ENCODE measurements around the gene MAP3K9. TPM values are rescaled to one million over a fixed set of nuclear protein-coding genes. Genes with fewer than 3 reads are reported as not detected.

Gene MAP3K9
- total RNA-seq, 1 donor from 2014 or later, result 31.8 TPM

DNA sequence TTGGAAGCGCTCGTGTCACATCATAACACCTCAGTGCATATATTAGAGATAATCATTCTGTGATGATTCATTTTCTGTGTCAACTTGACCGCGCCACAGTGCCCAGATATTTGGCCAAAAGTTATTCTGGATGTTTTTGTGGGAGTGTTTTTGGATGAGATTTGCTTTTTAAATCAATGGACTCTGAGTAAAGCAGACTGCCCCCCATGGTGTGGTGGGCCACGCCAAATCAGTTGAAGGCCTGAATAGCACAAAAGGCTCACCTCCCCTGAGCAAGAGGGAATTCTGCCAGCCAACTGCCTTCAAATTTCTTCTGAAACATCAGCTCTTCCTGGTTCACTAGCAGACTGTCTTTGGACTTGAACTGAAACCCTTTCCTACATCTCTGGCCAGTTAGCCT, 24.6 kb upstream of the MAP3K9 start:
- Mint-ChIP-seq H3K4me3 (ENCODE audit: low read depth) (no peak overlapping the region), H3K4me1 (ENCODE audit: low read depth) (no peaks in the 10 kb centered on the region), H3K27ac (no peak overlapping the region), H3K36me3 (ENCODE audit: insufficient read depth) (no peaks in the 10 kb centered on the region), H3K27me3 (peaks cover 2% of the 10 kb centered on the region), H3K9me3 (ENCODE audit: low read depth) (peaks cover 14% of the 10 kb centered on the region)
- TF ChIP-seq, protein P1, sequence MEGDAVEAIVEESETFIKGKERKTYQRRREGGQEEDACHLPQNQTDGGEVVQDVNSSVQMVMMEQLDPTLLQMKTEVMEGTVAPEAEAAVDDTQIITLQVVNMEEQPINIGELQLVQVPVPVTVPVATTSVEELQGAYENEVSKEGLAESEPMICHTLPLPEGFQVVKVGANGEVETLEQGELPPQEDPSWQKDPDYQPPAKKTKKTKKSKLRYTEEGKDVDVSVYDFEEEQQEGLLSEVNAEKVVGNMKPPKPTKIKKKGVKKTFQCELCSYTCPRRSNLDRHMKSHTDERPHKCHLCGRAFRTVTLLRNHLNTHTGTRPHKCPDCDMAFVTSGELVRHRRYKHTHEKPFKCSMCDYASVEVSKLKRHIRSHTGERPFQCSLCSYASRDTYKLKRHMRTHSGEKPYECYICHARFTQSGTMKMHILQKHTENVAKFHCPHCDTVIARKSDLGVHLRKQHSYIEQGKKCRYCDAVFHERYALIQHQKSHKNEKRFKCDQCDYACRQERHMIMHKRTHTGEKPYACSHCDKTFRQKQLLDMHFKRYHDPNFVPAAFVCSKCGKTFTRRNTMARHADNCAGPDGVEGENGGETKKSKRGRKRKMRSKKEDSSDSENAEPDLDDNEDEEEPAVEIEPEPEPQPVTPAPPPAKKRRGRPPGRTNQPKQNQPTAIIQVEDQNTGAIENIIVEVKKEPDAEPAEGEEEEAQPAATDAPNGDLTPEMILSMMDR (IDR thresholded peaks at IDR 0.05; ENCODE audit: unreplicated experiment), result no peak
- no peak for DNase-seq (ENCODE audit: low spot score, unreplicated experiment)

GRCh38 chr14:70832561-70833305, 23.4 kb upstream of the MAP3K9 start:
- H3K4me3 Mint-ChIP-seq (ENCODE audit: low read depth), result no peak overlapping the region
- H3K9me3 Mint-ChIP-seq (ENCODE audit: low read depth), result peaks cover 14% of the 10 kb centered on the region
- H3K4me1 Mint-ChIP-seq (ENCODE audit: low read depth), result no peaks in the 10 kb centered on the region
- no peak overlapping the region for H3K27ac Mint-ChIP-seq
- H3K36me3 Mint-ChIP-seq (ENCODE audit: insufficient read depth), result no peaks in the 10 kb centered on the region
- peaks cover 2% of the 10 kb centered on the region for H3K27me3 Mint-ChIP-seq
- TF ChIP-seq, protein P1 (IDR thresholded peaks at IDR 0.05; ENCODE audit: unreplicated experiment), result no peak
- DNase-seq (ENCODE audit: low spot score, unreplicated experiment), result no peak

DNA sequence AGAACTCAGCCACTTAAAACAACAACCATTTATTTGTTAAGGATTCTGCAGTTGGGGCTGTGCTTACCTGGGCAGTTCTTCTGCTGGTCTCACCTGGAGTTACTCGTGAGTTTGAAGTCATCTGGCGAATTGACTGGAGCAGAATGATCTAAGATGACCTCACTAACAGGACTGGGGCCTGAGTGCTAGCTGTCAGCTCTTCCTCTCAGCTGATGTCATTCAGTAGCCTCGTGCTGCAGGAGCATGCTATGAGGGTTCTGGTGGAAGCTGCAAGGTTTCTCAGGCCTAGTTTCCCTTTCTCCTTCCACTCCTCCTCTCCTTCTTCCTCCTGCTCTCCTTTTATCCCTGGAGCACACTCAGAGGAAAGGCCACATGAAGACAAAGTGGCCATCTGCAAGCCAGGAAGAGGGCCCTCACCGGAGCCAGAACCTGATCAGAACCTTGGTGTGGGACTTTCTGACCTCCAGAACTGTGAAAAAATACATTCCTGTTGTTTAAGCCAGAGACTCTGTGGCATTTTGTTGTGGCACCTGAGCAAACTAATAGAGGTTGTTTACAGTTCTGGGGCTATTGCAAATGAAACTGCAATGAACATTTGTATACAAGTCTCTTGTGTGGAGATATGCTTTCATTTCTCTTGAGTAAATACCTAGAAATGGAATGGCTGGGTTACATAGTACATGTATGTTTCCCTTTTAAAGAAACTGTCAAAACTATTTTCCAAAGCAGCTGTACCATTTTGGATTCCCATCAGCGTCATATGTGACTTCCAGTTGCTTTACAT, 21.9 kb upstream of the MAP3K9 start:
- Mint-ChIP-seq H3K9me3 (ENCODE audit: low read depth) (peaks cover 6% of the 10 kb centered on the region), H3K27me3 (peaks cover 2% of the 10 kb centered on the region), H3K4me3 (ENCODE audit: low read depth) (no peak overlapping the region), H3K27ac (no peak overlapping the region), H3K36me3 (ENCODE audit: insufficient read depth) (no peaks in the 10 kb centered on the region), H3K4me1 (ENCODE audit: low read depth) (no peaks in the 10 kb centered on the region)
- TF ChIP-seq, protein P1 (IDR thresholded peaks at IDR 0.05; ENCODE audit: unreplicated experiment), result no peak
- DNase-seq (ENCODE audit: low spot score, unreplicated experiment), result no peak

DNA sequence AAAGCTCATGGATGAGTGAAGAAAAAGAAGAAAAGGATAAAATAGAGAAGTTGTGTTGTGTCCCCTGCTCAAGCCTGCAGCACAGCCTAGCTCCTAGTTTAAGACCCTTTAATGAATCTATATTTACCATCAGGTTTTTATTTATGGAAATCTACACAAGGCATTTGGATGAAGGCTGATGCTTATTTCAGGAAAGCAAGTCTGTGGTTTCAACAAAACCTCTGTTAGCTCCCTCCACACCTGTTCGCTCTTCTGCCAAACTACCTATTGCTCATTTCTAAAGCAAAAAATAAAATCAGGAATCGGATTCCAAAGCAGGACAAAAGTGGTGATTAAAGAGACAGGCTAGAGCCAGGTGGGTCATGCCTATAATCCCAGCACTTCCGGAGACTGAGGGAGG, 18.9 kb upstream of the MAP3K9 start:
- H3K4me1 Mint-ChIP-seq (ENCODE audit: low read depth), result no peaks in the 10 kb centered on the region
- H3K27ac Mint-ChIP-seq, result no peak overlapping the region
- TF ChIP-seq, protein P1 (IDR thresholded peaks at IDR 0.05; ENCODE audit: unreplicated experiment), result no peak
- no peaks in the 10 kb centered on the region for H3K36me3 Mint-ChIP-seq (ENCODE audit: insufficient read depth)
- no peak overlapping the region for H3K4me3 Mint-ChIP-seq (ENCODE audit: low read depth)
- H3K9me3 Mint-ChIP-seq (ENCODE audit: low read depth), result no peaks in the 10 kb centered on the region
- peaks cover 23% of the 10 kb centered on the region for H3K27me3 Mint-ChIP-seq
- no peak for DNase-seq (ENCODE audit: low spot score, unreplicated experiment)

DNA sequence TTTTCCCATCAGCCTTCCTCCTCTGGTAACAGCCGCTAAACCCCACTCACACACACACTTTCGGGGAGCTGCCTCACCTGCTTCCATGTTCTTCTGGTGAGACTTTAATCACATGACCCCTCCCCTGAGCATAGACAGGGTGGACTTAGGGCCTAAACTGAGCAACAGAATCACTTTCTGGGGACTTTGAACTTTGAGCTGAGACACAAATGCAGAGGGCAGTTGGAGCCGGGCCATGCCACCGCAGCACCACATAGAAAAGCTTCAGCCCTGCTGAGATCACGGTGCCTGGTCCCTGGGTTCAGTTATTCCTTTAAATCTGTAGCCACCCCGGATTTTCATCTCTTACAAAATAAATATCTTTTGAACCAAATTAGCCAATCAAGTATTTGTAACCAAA, 18.4 kb upstream of the MAP3K9 start:
- Mint-ChIP-seq H3K27me3 (peaks cover 27% of the 10 kb centered on the region), H3K36me3 (ENCODE audit: insufficient read depth) (no peaks in the 10 kb centered on the region), H3K27ac (no peak overlapping the region), H3K4me3 (ENCODE audit: low read depth) (no peak overlapping the region), H3K4me1 (ENCODE audit: low read depth) (no peaks in the 10 kb centered on the region), H3K9me3 (ENCODE audit: low read depth) (no peaks in the 10 kb centered on the region)
- TF ChIP-seq, protein P1 (IDR thresholded peaks at IDR 0.05; ENCODE audit: unreplicated experiment), result no peak
- DNase-seq (ENCODE audit: low spot score, unreplicated experiment), result no peak

All from progenitor cell of endocrine pancreas (in vitro differentiated cells).